ENCODE data around the gene GEMIN5. TPM values are rescaled to one million over a fixed set of nuclear protein-coding genes. Genes with fewer than 3 reads are reported as not detected.
"Not testable (repeated sequence)": the region's sequence is repeated elsewhere in the genome, so short reads cannot be mapped to it uniquely, and the experiment has no call there.

Gene GEMIN5
- total and polyA plus RNA-seq, 8 donors: 10.2 to 24.7 (median 22.7) TPM

GRCh38 chr5:154940772-154941620 is 3.0 kb upstream of the GEMIN5 start, which contains the start of gene MRPL22:
TSS of gene MRPL22 (plus strand) at chr5:154941073. CDS start at chr5:154941111, 38 bp downstream.
- TF ChIP-seq, protein P1, sequence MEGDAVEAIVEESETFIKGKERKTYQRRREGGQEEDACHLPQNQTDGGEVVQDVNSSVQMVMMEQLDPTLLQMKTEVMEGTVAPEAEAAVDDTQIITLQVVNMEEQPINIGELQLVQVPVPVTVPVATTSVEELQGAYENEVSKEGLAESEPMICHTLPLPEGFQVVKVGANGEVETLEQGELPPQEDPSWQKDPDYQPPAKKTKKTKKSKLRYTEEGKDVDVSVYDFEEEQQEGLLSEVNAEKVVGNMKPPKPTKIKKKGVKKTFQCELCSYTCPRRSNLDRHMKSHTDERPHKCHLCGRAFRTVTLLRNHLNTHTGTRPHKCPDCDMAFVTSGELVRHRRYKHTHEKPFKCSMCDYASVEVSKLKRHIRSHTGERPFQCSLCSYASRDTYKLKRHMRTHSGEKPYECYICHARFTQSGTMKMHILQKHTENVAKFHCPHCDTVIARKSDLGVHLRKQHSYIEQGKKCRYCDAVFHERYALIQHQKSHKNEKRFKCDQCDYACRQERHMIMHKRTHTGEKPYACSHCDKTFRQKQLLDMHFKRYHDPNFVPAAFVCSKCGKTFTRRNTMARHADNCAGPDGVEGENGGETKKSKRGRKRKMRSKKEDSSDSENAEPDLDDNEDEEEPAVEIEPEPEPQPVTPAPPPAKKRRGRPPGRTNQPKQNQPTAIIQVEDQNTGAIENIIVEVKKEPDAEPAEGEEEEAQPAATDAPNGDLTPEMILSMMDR (IDR thresholded peaks at IDR 0.05): peak in 1 of 2 donors; percentile 37
- no peaks in the 10 kb centered on the region for H3K9me3 ChIP-seq
- DNase-seq (peak; percentile 90 to 96 (median 94)), ATAC-seq (peak; percentile 71)
- peak within 1 kb of the TSS; percentile 74 to 85 for H3K27ac ChIP-seq
- H3K27me3 ChIP-seq: no peaks in the 10 kb centered on the region
- peaks cover 21 to 62% of the 10 kb centered on the region in 2 donors for H3K4me1 ChIP-seq
- H3K4me3 ChIP-seq: peak within 1 kb of the TSS; percentile 62 to 79
- intact Hi-C loops (cut with DNase I): no loop called here
- no peaks in the 10 kb centered on the region for H3K36me3 ChIP-seq

GRCh38 chr5:154940375-154940771 is 2.4 kb upstream of the GEMIN5 start:
- intact Hi-C loops (cut with DNase I): no loop called here
- peak overlapping the region; percentile 62 to 79 for H3K4me3 ChIP-seq
- ATAC-seq (no peak), DNase-seq (no peak)
- TF ChIP-seq, protein P1 (IDR thresholded peaks at IDR 0.05): no peak
- peaks cover 0 to 3% of the 10 kb centered on the region in 2 donors for H3K36me3 ChIP-seq
- peaks cover 21 to 56% of the 10 kb centered on the region in 2 donors for H3K4me1 ChIP-seq
- no peaks in the 10 kb centered on the region for H3K27me3 ChIP-seq
- H3K27ac ChIP-seq: peak overlapping the region; percentile 74 to 85
- H3K9me3 ChIP-seq: no peaks in the 10 kb centered on the region

- DNase-seq; H3K27ac ChIP-seq; H3K27me3 ChIP-seq; intact Hi-C loops (cut with DNase I); H3K4me3 ChIP-seq; H3K9me3 ChIP-seq; ATAC-seq: not testable (repeated sequence)
- Histone ChIP-seq H3K36me3 (peaks cover 0 to 12% of the 10 kb centered on the region in 2 donors), H3K4me1 (peaks cover 21 to 49% of the 10 kb centered on the region in 2 donors)
Measured at GRCh38 chr5:154939387-154939786, 1.4 kb upstream of the GEMIN5 start.

- TF ChIP-seq, protein P1 (IDR thresholded peaks at IDR 0.05): no peak
- H3K27ac ChIP-seq: peak overlapping the region in 1 of 2 donors; percentile 62
- intact Hi-C loops (cut with DNase I): no loop called here
Measured at GRCh38 chr5:154937186-154937717, 759 bp downstream of the GEMIN5 start.

GRCh38 chr5:154934881-154935280 is 3.1 kb downstream of the GEMIN5 start:
- intact Hi-C loops (cut with DNase I): no loop called here
- ATAC-seq (no peak), DNase-seq (no peak)
- H3K27ac ChIP-seq: no peak overlapping the region
- H3K4me3 ChIP-seq: no peak overlapping the region
- peaks cover 0 to 42% of the 10 kb centered on the region in 2 donors for H3K36me3 ChIP-seq
- no peaks in the 10 kb centered on the region for H3K27me3 ChIP-seq
- no peaks in the 10 kb centered on the region for H3K9me3 ChIP-seq
- TF ChIP-seq, protein P1 (IDR thresholded peaks at IDR 0.05): no peak
- peaks cover 0 to 22% of the 10 kb centered on the region in 2 donors for H3K4me1 ChIP-seq

More at GRCh38 chr5:154937186-154937717, 759 bp downstream of the GEMIN5 start:
- Histone ChIP-seq H3K9me3 (no peaks in the 10 kb centered on the region), H3K36me3 (peaks cover 0 to 20% of the 10 kb centered on the region in 2 donors), H3K4me1 (peaks cover 16 to 35% of the 10 kb centered on the region in 2 donors), H3K4me3 (peak overlapping the region; percentile 63 to 88), H3K27me3 (no peaks in the 10 kb centered on the region)
- DNase-seq (no peak), ATAC-seq (no peak)
